ENCODE results near the gene CCNA1.

Gene CCNA1

GRCh38 chr13:36432106-36432544, at the start of gene CCNA1:
Gene CCNA1, plus strand, starts transcription at chr13:36432495. Its CDS starts 562 bp downstream, at chr13:36433057.
- DNase-seq = no peak

GRCh38 chr13:36385489-36385888, 46.8 kb upstream of the CCNA1 start:
- DNase-seq = no peak

- no peak for DNase-seq
Observed at GRCh38 chr13:36395280-36395679, 37.0 kb upstream of the CCNA1 start.

GRCh38 chr13:36405151-36405550, 27.1 kb upstream of the CCNA1 start:
- no peak for DNase-seq

GRCh38 chr13:36412736-36413135, 19.6 kb upstream of the CCNA1 start:
- no peak for DNase-seq

- no peak for DNase-seq
Observed at GRCh38 chr13:36413161-36413560, 19.1 kb upstream of the CCNA1 start.

- no peak for DNase-seq
Observed at GRCh38 chr13:36414461-36414860, 17.8 kb upstream of the CCNA1 start.

GRCh38 chr13:36417331-36417730, 15.0 kb upstream of the CCNA1 start:
- DNase-seq = no peak

- DNase-seq = no peak
Observed at GRCh38 chr13:36418022-36418805, 14.1 kb upstream of the CCNA1 start.

- DNase-seq = peak; percentile 14
Observed at GRCh38 chr13:36420437-36420891, 11.8 kb upstream of the CCNA1 start.

GRCh38 chr13:36421447-36421846, 10.8 kb upstream of the CCNA1 start:
- DNase-seq = no peak

- DNase-seq = no peak
Observed at GRCh38 chr13:36428086-36428485, 4.2 kb upstream of the CCNA1 start.

GRCh38 chr13:36430247-36431203, 1.8 kb upstream of the CCNA1 start:
- DNase-seq = no peak

GRCh38 chr13:36431204-36432105, 840 bp upstream of the CCNA1 start:
- no peak for DNase-seq

- DNase-seq = no peak
Observed at GRCh38 chr13:36436811-36437210, 4.5 kb downstream of the CCNA1 start.

GRCh38 chr13:36438594-36439483, 6.5 kb downstream of the CCNA1 start:
- DNase-seq = no peak

GRCh38 chr13:36445278-36445677, 13.0 kb downstream of the CCNA1 start:
- no peak for DNase-seq

GRCh38 chr13:36445891-36446351, 13.6 kb downstream of the CCNA1 start:
- DNase-seq = no peak

- DNase-seq = no peak
Observed at GRCh38 chr13:36447501-36447900, 15.2 kb downstream of the CCNA1 start.

- DNase-seq = no peak
Observed at GRCh38 chr13:36450534-36450933, 18.2 kb downstream of the CCNA1 start.

- DNase-seq = no peak
Observed at GRCh38 chr13:36453516-36453915, 21.2 kb downstream of the CCNA1 start.
